K562 (cell line): Measurements from ENCODE around the gene TLCD1. TPM values are rescaled to one million over a fixed set of nuclear protein-coding genes. Genes with fewer than 3 reads are reported as not detected.
A peak's percentile ranks its signal among the peaks of the same experiment; 100 is the strongest.

ENCODE experiments used
- ARID3B ChIP-seq: fragments of 250-450 bp; sonication (Bioruptor Pico); IDR thresholded peaks from 2 replicates; pipeline ENCODE4 v1.4.0; 2020; ENCODE audit warnings: borderline replicate concordance
- CHD4 ChIP-seq: fragments of 200-600 bp; sonication (generic); IDR thresholded peaks from 3 replicates; pipeline ENCODE4 v1.6.1; 2012; ENCODE audit warnings: low read depth, mild to moderate bottlenecking, mixed read lengths, low read length, inconsistent platforms; ENCODE audit not compliant: insufficient read depth, insufficient replicate concordance, poor library complexity, severe bottlenecking
- CLOCK ChIP-seq: fragments of 250-450 bp; sonication (Bioruptor Pico); IDR thresholded peaks from 2 replicates; pipeline ENCODE4 v1.4.0; 2020; ENCODE audit warnings: mild to moderate bottlenecking, moderate library complexity, borderline replicate concordance
- CXXC5 ChIP-seq: fragments of 250-450 bp; sonication (Bioruptor Pico); IDR thresholded peaks from 2 replicates; pipeline ENCODE4 v1.8.0; 2022; ENCODE audit warnings: inconsistent platforms, mild to moderate bottlenecking, moderate library complexity
- DACH1 ChIP-seq: fragments of 450-650 bp; IDR thresholded peaks from 2 replicates; pipeline ENCODE4 v1.6.1; 2018; ENCODE audit not compliant: partially characterized antibody
- FIP1L1 ChIP-seq: fragments of 200-400 bp; formaldehyde crosslinking; IDR thresholded peaks from 2 replicates; pipeline ENCODE4 v1.6.1; 2018; ENCODE audit warnings: mild to moderate bottlenecking, low read depth, low read length; ENCODE audit not compliant: poor library complexity, severe bottlenecking
- FOXA3 ChIP-seq, 2 experiments: fragments of 450-650 bp in 1 of 2; sonication (generic) in 1 of 2; formaldehyde crosslinking; IDR thresholded peaks in 1 of 2; conservative IDR thresholded peaks in 1 of 2; 2 replicates each; pipeline versions ENCODE4 v1.4.0 to v1.8.0; 2020 to 2022; ENCODE audit warnings: mild to moderate bottlenecking in 2 of 2, missing genetic modification reagents in 1 of 2
- HCFC1 ChIP-seq: IDR thresholded peaks from 2 replicates; pipeline ENCODE4 v1.6.1; 2012; ENCODE audit warnings: low read depth, low read length, improper control_type of control experiment
- HDAC1 ChIP-seq, 2 experiments: fragments of 450-650 bp; IDR thresholded peaks; 2 replicates each; pipeline ENCODE4 v1.6.1; 2016 to 2017; ENCODE audit warnings: inconsistent platforms in 1 of 2, mild to moderate bottlenecking in 1 of 2, moderate library complexity in 1 of 2
- HLTF ChIP-seq: fragments of 450-650 bp; IDR thresholded peaks from 2 replicates; pipeline ENCODE4 v1.6.1; 2016
- HMG20B ChIP-seq: fragments of 250-450 bp; sonication (Bioruptor Pico); IDR thresholded peaks from 2 replicates; pipeline ENCODE4 v1.5.0; 2021; ENCODE audit warnings: mild to moderate bottlenecking
- MCM3 ChIP-seq: fragments of 450-650 bp; IDR thresholded peaks from 2 replicates; pipeline ENCODE4 v1.6.1; 2016
- MECOM ChIP-seq: fragments of 250-450 bp; sonication (Bioruptor Pico); IDR thresholded peaks from 2 replicates; pipeline ENCODE4 v1.8.0; 2022; ENCODE audit warnings: inconsistent platforms
- NCOA6 ChIP-seq: fragments of 450-650 bp; IDR thresholded peaks from 2 replicates; pipeline ENCODE4 v1.6.1; 2017; ENCODE audit warnings: mild to moderate bottlenecking
- RBFOX2 ChIP-seq: fragments of 200-400 bp; formaldehyde crosslinking; IDR thresholded peaks from 2 replicates; pipeline ENCODE4 v1.6.1; 2017; ENCODE audit warnings: low read depth, mild to moderate bottlenecking, low read length, moderate library complexity
- SIN3B ChIP-seq: fragments of 450-650 bp; IDR thresholded peaks from 2 replicates; pipeline ENCODE4 v1.6.1; 2017; ENCODE audit warnings: low read depth, mild to moderate bottlenecking, moderate library complexity
- SMAD4 ChIP-seq: fragments of 250-450 bp; sonication (Bioruptor Pico); conservative IDR thresholded peaks from 2 replicates; pipeline ENCODE4 v1.8.0; 2021; ENCODE audit warnings: inconsistent platforms, mild to moderate bottlenecking, moderate library complexity
- SRSF7 ChIP-seq: fragments of 200-400 bp; formaldehyde crosslinking; optimal IDR thresholded peaks from 2 replicates; pipeline ENCODE3; 2017; ENCODE audit warnings: mild to moderate bottlenecking, low read depth, low read length
- XRCC5 ChIP-seq: fragments of 200-400 bp; formaldehyde crosslinking; IDR thresholded peaks from 2 replicates; pipeline ENCODE4 v1.6.1; 2017; ENCODE audit warnings: low read depth, mild to moderate bottlenecking, low read length
- ZFP1 ChIP-seq: fragments of 450-650 bp; formaldehyde crosslinking; IDR thresholded peaks from 2 replicates; pipeline ENCODE4 v1.4.0; 2020; ENCODE audit warnings: mild to moderate bottlenecking, mixed read lengths
- ZNF175 ChIP-seq: fragments of 200-800 bp; sonication (Bioruptor generic); IDR thresholded peaks from 2 replicates; pipeline ENCODE4 v1.6.1; 2016; ENCODE audit warnings: low read depth, mild to moderate bottlenecking, missing genetic modification characterization, missing compliant biosample characterization
- polyA plus RNA-seq, 8 experiments: library from polyadenylated mRNA; depleted of rRNA in 4 of 8; stranded (reverse) in 5 of 8; unstranded in 3 of 8; fragments of >200 nt; fragmentation: Nextera tagmentation in 2 of 8; fragmentation: Illumina TruSeq in 1 of 8; extraction: Ambion mirVana in 2 of 8; extraction: Trizol in 1 of 8; gene quantifications; 2 replicates each; pipeline versions ENCODE4 v1.2.1 to v1.2.3, GENCODE V29; 2011 to 2014; ENCODE audit warnings: inconsistent platforms in 1 of 8, missing spikeins in 1 of 8
- total RNA-seq, 7 experiments: library from RNA; depleted of rRNA in 6 of 7; stranded (reverse); fragments of >200 nt in 6 of 7; fragmentation: Illumina TruSeq in 2 of 7; extraction: Trizol in 2 of 7; gene quantifications; 2 replicates each; pipeline versions ENCODE4 v1.2.1 to v1.2.3, GENCODE V29; 2011 to 2021; ENCODE audit warnings: low replicate concordance in 1 of 7
- TF ChIP-seq, protein P1 (sequence below): sonication (generic); formaldehyde crosslinking; IDR thresholded peaks from 2 replicates; pipeline ENCODE4 v1.8.1; 2023; ENCODE audit warnings: mild to moderate bottlenecking, missing genetic modification reagents

The TLCD1 gene
- total and polyA plus RNA-seq, 9 of the 15 experiments (the other 6 are each of a cell fraction or from before 2014, with no cell fraction given) = 6.8 to 37.7 (median 21.7) TPM

DNA sequence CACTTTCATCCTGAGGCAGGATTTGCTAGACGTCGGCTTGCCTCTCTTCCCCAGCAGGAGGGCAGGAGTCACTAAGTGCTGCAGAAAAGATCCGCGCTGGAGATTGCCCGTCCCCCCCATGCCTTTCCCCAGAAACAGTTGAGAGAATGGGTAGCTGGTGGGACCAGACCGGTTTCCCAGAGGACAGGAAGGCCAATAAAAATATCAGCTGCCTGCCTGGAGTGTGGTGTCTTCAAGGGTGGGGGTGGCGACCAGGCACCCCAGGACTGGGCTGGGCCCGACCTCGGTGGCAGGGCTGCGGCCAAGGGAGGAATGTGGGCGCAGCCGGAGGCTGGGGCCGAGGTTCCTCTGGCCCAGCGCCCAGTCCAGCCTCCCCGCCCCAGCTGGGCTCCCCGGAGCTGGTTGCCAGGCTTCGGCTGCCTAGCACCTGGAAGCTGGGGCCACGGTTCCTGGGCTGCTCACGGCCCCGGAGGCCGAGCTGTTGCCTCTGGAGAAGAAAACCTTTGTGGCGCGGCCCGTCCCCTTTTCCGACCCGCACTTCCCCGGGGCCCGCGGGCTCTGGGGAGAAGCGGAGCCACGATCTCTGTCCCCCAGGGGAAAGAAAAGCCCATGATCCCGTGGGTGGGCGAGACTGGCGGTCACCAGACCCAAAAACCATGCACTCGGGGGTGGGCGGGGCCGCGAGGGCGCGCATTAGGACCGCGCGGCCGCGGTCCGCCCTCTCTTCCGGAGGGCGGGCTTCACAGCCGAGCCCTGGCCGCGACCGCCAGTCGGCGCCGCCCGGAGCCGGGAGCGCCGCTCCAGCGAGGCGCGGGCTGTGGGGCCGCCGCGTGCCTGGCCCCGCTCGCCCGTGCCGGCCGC, 17.4 kb upstream of the TLCD1 start, which contains the start of gene TRAF4 (continued):
- TF ChIP-seq, protein P1, sequence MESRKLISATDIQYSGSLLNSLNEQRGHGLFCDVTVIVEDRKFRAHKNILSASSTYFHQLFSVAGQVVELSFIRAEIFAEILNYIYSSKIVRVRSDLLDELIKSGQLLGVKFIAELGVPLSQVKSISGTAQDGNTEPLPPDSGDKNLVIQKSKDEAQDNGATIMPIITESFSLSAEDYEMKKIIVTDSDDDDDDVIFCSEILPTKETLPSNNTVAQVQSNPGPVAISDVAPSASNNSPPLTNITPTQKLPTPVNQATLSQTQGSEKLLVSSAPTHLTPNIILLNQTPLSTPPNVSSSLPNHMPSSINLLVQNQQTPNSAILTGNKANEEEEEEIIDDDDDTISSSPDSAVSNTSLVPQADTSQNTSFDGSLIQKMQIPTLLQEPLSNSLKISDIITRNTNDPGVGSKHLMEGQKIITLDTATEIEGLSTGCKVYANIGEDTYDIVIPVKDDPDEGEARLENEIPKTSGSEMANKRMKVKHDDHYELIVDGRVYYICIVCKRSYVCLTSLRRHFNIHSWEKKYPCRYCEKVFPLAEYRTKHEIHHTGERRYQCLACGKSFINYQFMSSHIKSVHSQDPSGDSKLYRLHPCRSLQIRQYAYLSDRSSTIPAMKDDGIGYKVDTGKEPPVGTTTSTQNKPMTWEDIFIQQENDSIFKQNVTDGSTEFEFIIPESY = no peak
- no peak for TF ChIP-seq NCOA6
- 0 out of 2 replicates have a peak, but pooled peaks have one; percentile 50 for TF ChIP-seq ZNF175 (CRISPR knock-in tag)
- no peak for TF ChIP-seq ZFP1 (CRISPR knock-in tag)
- no peak for TF ChIP-seq SRSF7
- TF ChIP-seq XRCC5 = peak; percentile 47; the same call in 1 of the 2 replicates
- no peak for TF ChIP-seq MCM3
- no peak for TF ChIP-seq FOXA3 (CRISPR knock-in tag; conservative IDR thresholded peaks at IDR 0.05 in 1 of 2, IDR thresholded peaks at IDR 0.05 in 1 of 2)
- no peak for TF ChIP-seq HLTF
- peak; percentile 95 for TF ChIP-seq CXXC5 (CRISPR knock-in tag)
- TF ChIP-seq SIN3B = peak; percentile 63
- TF ChIP-seq SMAD4 = peak; percentile 89
- TF ChIP-seq HCFC1 = peak; percentile 58; the same call in 1 of the 2 replicates
- no peak for TF ChIP-seq CHD4
- TF ChIP-seq FIP1L1 = peak; percentile 57
- TF ChIP-seq HDAC1 (IDR thresholded peaks at IDR 0.05) = peak in 1 of 2 experiments; percentile 83; a peak in 2 of 4 replicates
- TF ChIP-seq ARID3B (CRISPR knock-in tag) = no peak
- peak; percentile 71; the same call in 1 of the 2 replicates for TF ChIP-seq HMG20B (CRISPR knock-in tag)
- TF ChIP-seq CLOCK = no peak
- TF ChIP-seq DACH1 = peak; percentile 58
- TF ChIP-seq MECOM (CRISPR knock-in tag) = peak; percentile 59
- TF ChIP-seq RBFOX2 = peak; percentile 91
